GM12878 (cell line): ENCODE data around the gene IMPG2. TPM values are rescaled to one million over a fixed set of nuclear protein-coding genes. Genes with fewer than 3 reads are reported as not detected.

Experiments used
- ATAC-seq: fragments of 200-7000 bp; cut with Tn5 transposase; 3 replicates; pipeline ENCODE4 v1.9.1; 2020; ENCODE audit warnings: mild to moderate bottlenecking, moderate library complexity
- BruUV-seq: library from RNA; stranded (reverse); fragments of 400-500 nt; replicated peaks from 2 replicates; lab custom pipeline; 2021; lab: Mats Ljungman, UMichigan
- CTCF ChIA-PET: fragments of 300-600 bp; sonication (Branson Sonifier 250); formaldehyde crosslinking; extraction: SDS; loops from one replicate; lab custom pipeline; 2021; ENCODE audit warnings: inconsistent platforms; lab: Yijun Ruan, JAX
- POLR2A ChIA-PET: fragments of 350-600 bp; formaldehyde crosslinking; extraction: SDS; loops from one replicate; lab custom pipeline; 2021; ENCODE audit warnings: inconsistent platforms; lab: Charles Lee
- RAD21 ChIA-PET: fragments of 300-600 bp; sonication (Branson Sonifier 250); formaldehyde crosslinking; loops from one replicate; lab custom pipeline; 2023; ENCODE audit warnings: antibody characterized with exemption; ENCODE audit not compliant: unreplicated experiment; lab: Charles Lee
- SMC1A ChIA-PET: fragments of 300-600 bp; sonication (Branson Sonifier 250); formaldehyde crosslinking; loops from one replicate; lab custom pipeline; 2023; ENCODE audit not compliant: unreplicated experiment, uncharacterized antibody; lab: Charles Lee
- DNase-seq: peaks from one replicate; pipeline ENCODE4 v3.0.0-alpha.2; 2011; ENCODE audit warnings: low read depth, low spot score
- FAIRE-seq: peaks from 3 replicates; lab custom pipeline; 2011; peaks lifted over from hg19 to GRCh38; lab: Jason Lieb, UNC
- H2AFZ ChIP-seq: 2 replicates; pipeline ENCODE4 v1.6.0; 2011; ENCODE audit warnings: low read depth, low read length, control low read depth; ENCODE audit not compliant: control insufficient read depth
- H3K27ac ChIP-seq: 2 replicates; pipeline ENCODE4 v1.5.1; 2011; ENCODE audit warnings: control low read depth; ENCODE audit not compliant: control insufficient read depth, insufficient read depth
- H3K27me3 ChIP-seq, 2 experiments: replicated peaks in 1 of 2; 2 replicates each; pipeline versions ENCODE4 v1.6.0 to v1.6.1; 2011; ENCODE audit warnings: low read length in 1 of 2; ENCODE audit not compliant: control insufficient read depth in 2 of 2, insufficient read depth in 2 of 2
- H3K36me3 ChIP-seq, 2 experiments: 2 replicates each; pipeline ENCODE4 v1.5.1; 2011; ENCODE audit warnings: low read length in 1 of 2; ENCODE audit not compliant: control insufficient read depth in 2 of 2, insufficient read depth in 2 of 2
- H3K4me1 ChIP-seq: 2 replicates; pipeline ENCODE4 v1.6.1; 2011; ENCODE audit warnings: mild to moderate bottlenecking, low read length, moderate library complexity, mixed read lengths; ENCODE audit not compliant: control insufficient read depth, insufficient read depth
- H3K4me2 ChIP-seq: 2 replicates; pipeline ENCODE4 v1.6.0; 2011; ENCODE audit warnings: control low read depth; ENCODE audit not compliant: control insufficient read depth, insufficient read depth
- H3K4me3 ChIP-seq: fragments of 200-600 bp; sonication (generic); 2 replicates; pipeline ENCODE4 v1.5.1; 2016
- H3K79me2 ChIP-seq: 2 replicates; pipeline ENCODE4 v1.6.0; 2011; ENCODE audit warnings: low read length; ENCODE audit not compliant: control insufficient read depth, insufficient read depth
- H3K9ac ChIP-seq: 2 replicates; pipeline ENCODE4 v1.8.0; 2011; ENCODE audit warnings: low read length, control low read depth, mixed read lengths; ENCODE audit not compliant: control insufficient read depth, insufficient read depth
- H3K9me3 ChIP-seq: replicated peaks from 3 replicates; pipeline ENCODE4 v1.5.1; 2011; ENCODE audit warnings: mild to moderate bottlenecking, low read length; ENCODE audit not compliant: control insufficient read depth, insufficient read depth
- H4K20me1 ChIP-seq: 2 replicates; pipeline ENCODE4 v1.6.0; 2011; ENCODE audit not compliant: control insufficient read depth, insufficient read depth
- ETV6 ChIP-seq, 2 experiments: fragments of 450-650 bp in 1 of 2; IDR thresholded peaks in 1 of 2; conservative IDR thresholded peaks in 1 of 2; 2 replicates each; pipeline ENCODE4 v1.6.1; 2014; ENCODE audit warnings: antibody characterized with exemption in 1 of 2, borderline replicate concordance in 1 of 2, low read depth in 1 of 2, mild to moderate bottlenecking in 1 of 2, moderate library complexity in 1 of 2
- FOS ChIP-seq: IDR thresholded peaks from 3 replicates; pipeline ENCODE4 v1.6.1; 2011; ENCODE audit warnings: borderline replicate concordance; ENCODE audit not compliant: insufficient read length; ENCODE audit errors: extremely low read depth
- MEF2B ChIP-seq: fragments of 450-650 bp; IDR thresholded peaks from 2 replicates; pipeline ENCODE4 v1.6.1; 2018; ENCODE audit warnings: mild to moderate bottlenecking, moderate library complexity; ENCODE audit not compliant: partially characterized antibody, poor library complexity, severe bottlenecking
- MYB ChIP-seq: fragments of 150-350 bp; IDR thresholded peaks from 2 replicates; pipeline ENCODE4 v1.6.1; 2014; ENCODE audit warnings: mild to moderate bottlenecking, low read depth, low read length, borderline replicate concordance
- NKRF ChIP-seq: fragments of 450-650 bp; conservative IDR thresholded peaks from 2 replicates; pipeline ENCODE4 v1.6.1; 2017; ENCODE audit warnings: mild to moderate bottlenecking, moderate library complexity
- PAX8 ChIP-seq: fragments of 450-650 bp; IDR thresholded peaks from 2 replicates; pipeline ENCODE4 v1.6.1; 2017; ENCODE audit warnings: mild to moderate bottlenecking, moderate library complexity
- PML ChIP-seq: IDR thresholded peaks from 2 replicates; pipeline ENCODE4 v1.6.1; 2012; ENCODE audit warnings: low read length, inconsistent platforms
- SUZ12 ChIP-seq: fragments of 200-600 bp; sonication (generic); IDR thresholded peaks from one replicate; pipeline ENCODE4 v1.6.1; 2018; ENCODE audit warnings: antibody characterized with exemption, mild to moderate bottlenecking; ENCODE audit not compliant: unreplicated experiment
- TAF1 ChIP-seq: IDR thresholded peaks from 2 replicates; pipeline ENCODE4 v1.6.1; 2011; ENCODE audit warnings: mild to moderate bottlenecking, low read depth, low read length, borderline replicate concordance
- WGBS: methylation state at CpG from one replicate; pipeline ENCODE4 v1.1.6; 2016; ENCODE audit warnings: low lambda C conversion rate; ENCODE audit not compliant: insufficient replicate concordance, insufficient coverage; ENCODE audit errors: missing lambda C conversion rate; 5-methylcytosine and 5-hydroxymethylcytosine counted together
- in situ Hi-C: fragments of 300-500 bp; cut with MboI; formaldehyde crosslinking; loops from 9 replicates; pipeline ENCODE4 v1.14.3; 2018; ENCODE audit warnings: mixed read lengths
- intact Hi-C: fragments of 100-400 bp; cut with micrococcal nuclease; formaldehyde crosslinking; loops from one replicate; pipeline ENCODE4 v1.14.2; 2022; ENCODE audit not compliant: unreplicated experiment
- polyA plus RNA-seq, 11 experiments: library from polyadenylated mRNA; depleted of rRNA in 4 of 11; unstranded in 6 of 11; stranded (reverse) in 5 of 11; fragments of >200 nt; fragmentation: Nextera tagmentation in 4 of 11; fragmentation: Illumina TruSeq in 1 of 11; extraction: Ambion mirVana in 4 of 11; extraction: Trizol in 1 of 11; gene quantifications; 1 replicate in 1 of 11; 2 replicates in 10 of 11; pipeline versions ENCODE4 v1.2.1 to v1.2.3, GENCODE V29; 2011 to 2016; ENCODE audit warnings: inconsistent platforms in 2 of 11, missing spikeins in 2 of 11, low read depth in 1 of 11
- total RNA-seq, 4 experiments: library from RNA; depleted of rRNA in 3 of 4; stranded (reverse); fragments of >200 nt in 3 of 4; fragmentation: Illumina TruSeq in 1 of 4; extraction: Trizol in 1 of 4; gene quantifications; 2 replicates each; pipeline versions ENCODE4 v1.2.1 to v1.2.3, GENCODE V29; 2013 to 2021
- TF ChIP-seq, protein P1 (sequence below): IDR thresholded peaks from 2 replicates; pipeline ENCODE4 v1.6.1; 2012; ENCODE audit warnings: low read depth, low read length, improper control_type of control experiment
- TF ChIP-seq, protein P2 (sequence below): IDR thresholded peaks from 2 replicates; pipeline ENCODE4 v1.6.1; 2011; ENCODE audit warnings: mild to moderate bottlenecking, low read depth, low read length, moderate library complexity; ENCODE audit not compliant: insufficient replicate concordance

The IMPG2 gene
- total and polyA plus RNA-seq, 10 of the 15 experiments (the other 5 are each of a cell fraction or from before 2014, with no cell fraction given), result under 0.01 to 0.17 (median 0.10) TPM; not detected in 3

DNA sequence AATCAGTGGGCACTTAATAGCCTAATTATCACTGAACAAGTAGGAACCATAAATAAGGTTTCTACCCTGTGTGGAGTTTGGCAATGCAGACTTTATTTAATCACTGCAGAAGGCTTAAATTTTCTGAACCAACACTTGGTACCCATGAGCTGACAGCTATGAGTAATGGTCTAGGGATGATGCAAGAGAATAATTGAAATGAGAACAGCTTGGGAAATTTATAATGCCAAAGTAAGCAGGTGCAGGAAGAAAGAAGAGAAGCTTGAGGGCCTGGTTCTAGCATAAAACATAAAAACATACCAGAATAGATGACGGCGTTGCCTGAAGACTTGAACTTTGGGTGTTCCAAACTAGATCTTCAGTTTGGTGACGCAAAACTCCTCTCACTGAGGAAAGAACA lies 67.0 kb downstream of the IMPG2 start:
- intact Hi-C loops (no loop called here), in situ Hi-C loops (no loop called here)
- no peaks in the 10 kb centered on the region for H3K4me1 ChIP-seq
- ChIA-PET POLR2A (no interaction called here), RAD21 (no interaction called here), SMC1A (no interaction called here), CTCF (no interaction called here)
- H4K20me1 ChIP-seq, result no peaks in the 10 kb centered on the region
- H3K79me2 ChIP-seq, result no peaks in the 10 kb centered on the region
- no peak for FAIRE-seq
- H3K4me3 ChIP-seq, result no peak overlapping the region
- ATAC-seq, result no peak
- no peak overlapping the region for H3K27ac ChIP-seq
- H3K36me3 ChIP-seq, result no peaks in the 10 kb centered on the region
- WGBS, result 86% methylated on average over 3 of the region's 3 CpGs
- H3K9ac ChIP-seq, result no peak overlapping the region
- no peak overlapping the region for H3K4me2 ChIP-seq
- no peaks in the 10 kb centered on the region for H3K27me3 ChIP-seq
- no TSS peak for BruUV-seq
- no peak for DNase-seq
- TF ChIP-seq, protein P1, sequence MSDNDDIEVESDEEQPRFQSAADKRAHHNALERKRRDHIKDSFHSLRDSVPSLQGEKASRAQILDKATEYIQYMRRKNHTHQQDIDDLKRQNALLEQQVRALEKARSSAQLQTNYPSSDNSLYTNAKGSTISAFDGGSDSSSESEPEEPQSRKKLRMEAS, result no peak
- TF ChIP-seq, protein P2, sequence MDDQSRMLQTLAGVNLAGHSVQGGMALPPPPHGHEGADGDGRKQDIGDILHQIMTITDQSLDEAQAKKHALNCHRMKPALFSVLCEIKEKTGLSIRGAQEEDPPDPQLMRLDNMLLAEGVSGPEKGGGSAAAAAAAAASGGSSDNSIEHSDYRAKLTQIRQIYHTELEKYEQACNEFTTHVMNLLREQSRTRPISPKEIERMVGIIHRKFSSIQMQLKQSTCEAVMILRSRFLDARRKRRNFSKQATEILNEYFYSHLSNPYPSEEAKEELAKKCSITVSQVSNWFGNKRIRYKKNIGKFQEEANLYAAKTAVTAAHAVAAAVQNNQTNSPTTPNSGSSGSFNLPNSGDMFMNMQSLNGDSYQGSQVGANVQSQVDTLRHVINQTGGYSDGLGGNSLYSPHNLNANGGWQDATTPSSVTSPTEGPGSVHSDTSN, result no peak
- TF ChIP-seq MEF2B, result no peak
- no peak for TF ChIP-seq ETV6 (conservative IDR thresholded peaks at IDR 0.05 in 1 of 2, IDR thresholded peaks at IDR 0.05 in 1 of 2; ENCODE audit: borderline replicate concordance in 1 of 2, low read depth in 1 of 2)
- no peaks in the 10 kb centered on the region; the same call in 2 of the 3 replicates for H3K9me3 ChIP-seq
- no peak overlapping the region for H2AFZ ChIP-seq

DNA sequence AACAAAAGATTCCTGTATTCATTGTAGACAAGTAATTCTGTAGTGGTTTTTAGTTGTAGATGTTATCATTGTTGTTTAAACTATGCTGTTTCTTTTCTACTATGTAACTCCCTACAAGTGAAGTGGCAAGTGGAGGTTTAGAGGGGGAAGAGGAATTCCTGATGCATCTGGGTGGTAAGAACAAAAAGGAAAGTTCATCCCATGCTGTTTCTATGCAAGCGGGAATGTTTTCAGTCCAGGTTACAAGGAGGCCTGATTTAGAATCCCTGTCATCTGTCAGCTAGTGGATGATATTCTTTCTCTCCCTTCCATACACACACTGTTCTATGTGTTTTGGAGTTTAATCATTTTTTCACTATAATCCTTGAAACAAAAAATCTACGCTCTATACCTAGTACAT lies 67.4 kb downstream of the IMPG2 start:
- intact Hi-C loops, result no loop called here
- no peaks in the 10 kb centered on the region for H3K36me3 ChIP-seq
- no peaks in the 10 kb centered on the region for H3K4me1 ChIP-seq
- H3K79me2 ChIP-seq, result no peaks in the 10 kb centered on the region
- no peak overlapping the region for H3K9ac ChIP-seq
- ChIA-PET POLR2A (no interaction called here), RAD21 (no interaction called here), CTCF (no interaction called here), SMC1A (interaction anchor here (0.6 kb wide), 1 partner anchor 100 kb away, joined by 3 read pairs; no protein-coding TSS in a partner anchor)
- no peaks in the 10 kb centered on the region; the same call in 2 of the 3 replicates for H3K9me3 ChIP-seq
- FAIRE-seq, result no peak
- no peaks in the 10 kb centered on the region for H3K27me3 ChIP-seq
- in situ Hi-C loops, result no loop called here
- H2AFZ ChIP-seq, result no peak overlapping the region
- BruUV-seq, result no TSS peak
- H3K27ac ChIP-seq, result no peak overlapping the region
- ATAC-seq, result no peak
- no peak for DNase-seq
- H4K20me1 ChIP-seq, result no peaks in the 10 kb centered on the region
- TF ChIP-seq TAF1, result no peak
- TF ChIP-seq SUZ12, result no peak
- no peak for TF ChIP-seq MYB
- no peak for TF ChIP-seq NKRF
- no peak for TF ChIP-seq PAX8
- TF ChIP-seq PML, result no peak
- TF ChIP-seq FOS, result no peak
- WGBS, result 66% methylated on average over 2 of the region's 2 CpGs
- no peak overlapping the region for H3K4me2 ChIP-seq
- no peak overlapping the region for H3K4me3 ChIP-seq
